IMR-90 (cell line): Measurements from ENCODE around the gene MYBPH. TPM values are rescaled to one million over a fixed set of nuclear protein-coding genes. Genes with fewer than 3 reads are reported as not detected.

Experiments used
- ATAC-seq: fragments of 200-7000 bp; cut with Tn5 transposase; 2 replicates; pipeline ENCODE4 v1.9.1; 2020; ENCODE audit warnings: low read depth, mild to moderate bottlenecking, moderate library complexity
- BruUV-seq: library from RNA; stranded (reverse); fragments of 400-500 nt; replicated peaks from 2 replicates; lab custom pipeline; 2021; lab: Mats Ljungman, UMichigan
- CTCF ChIA-PET: fragments of 300-600 bp; formaldehyde crosslinking; extraction: SDS; loops from one replicate; lab custom pipeline; 2021; ENCODE audit warnings: antibody characterized with exemption; lab: Yijun Ruan, JAX
- POLR2A ChIA-PET: fragments of 300-600 bp; sonication (Branson Sonifier 250); formaldehyde crosslinking; loops from one replicate; lab custom pipeline; 2022; ENCODE audit warnings: antibody characterized with exemption; ENCODE audit not compliant: unreplicated experiment; lab: Charles Lee
- DNase-seq: peaks from one replicate; pipeline ENCODE4 v3.0.0; 2013
- H2AFZ ChIP-seq: replicated peaks from 2 replicates; pipeline ENCODE3; 2013; ENCODE audit warnings: low read length, mild to moderate bottlenecking; ENCODE audit not compliant: poor library complexity
- H2AK5ac ChIP-seq: 2 replicates; pipeline ENCODE4 v1.6.1; 2013; ENCODE audit warnings: low read depth, low read length, inconsistent platforms
- H2AK9ac ChIP-seq: replicated peaks from 2 replicates; pipeline ENCODE3; 2013; ENCODE audit warnings: mild to moderate bottlenecking, low read depth, low read length, moderate library complexity; ENCODE audit not compliant: poor library complexity
- H2BK120ac ChIP-seq: 2 replicates; pipeline ENCODE4 v1.6.1; 2013; ENCODE audit warnings: low read depth, low read length, inconsistent platforms
- H2BK15ac ChIP-seq: 3 replicates; pipeline ENCODE4 v1.6.1; 2013; ENCODE audit warnings: low read depth, low read length, inconsistent platforms
- H2BK20ac ChIP-seq: 2 replicates; pipeline ENCODE4 v1.6.1; 2013; ENCODE audit warnings: low read depth, mild to moderate bottlenecking, inconsistent platforms, low read length, moderate library complexity
- H2BK5ac ChIP-seq: 2 replicates; pipeline ENCODE4 v1.6.1; 2013; ENCODE audit warnings: mild to moderate bottlenecking, low read depth, low read length, inconsistent platforms; ENCODE audit not compliant: poor library complexity, severe bottlenecking
- H3K14ac ChIP-seq: replicated peaks from 2 replicates; pipeline ENCODE4 v1.6.1; 2013; ENCODE audit warnings: low read depth, low read length, inconsistent platforms
- H3K18ac ChIP-seq: 2 replicates; pipeline ENCODE4 v1.6.1; 2013; ENCODE audit warnings: low read depth, low read length, control low read depth
- H3K23ac ChIP-seq: 2 replicates; pipeline ENCODE4 v1.6.1; 2013; ENCODE audit warnings: low read depth, low read length, inconsistent platforms
- H3K27ac ChIP-seq: 2 replicates; pipeline ENCODE4 v1.5.1; 2013; ENCODE audit warnings: mild to moderate bottlenecking, control low read depth, low read length; ENCODE audit not compliant: insufficient read depth
- H3K27me3 ChIP-seq: 2 replicates; pipeline ENCODE4 v1.6.1; 2013; ENCODE audit warnings: low read length; ENCODE audit not compliant: control insufficient read depth, insufficient read depth
- H3K36me3 ChIP-seq: 2 replicates; pipeline ENCODE4 v1.6.1; 2013; ENCODE audit warnings: low read length, mixed read lengths; ENCODE audit not compliant: control insufficient read depth, insufficient read depth
- H3K4ac ChIP-seq: 2 replicates; pipeline ENCODE4 v1.6.1; 2013; ENCODE audit warnings: low read depth, low read length, inconsistent platforms
- H3K4me1 ChIP-seq: 2 replicates; pipeline ENCODE4 v1.6.1; 2013; ENCODE audit warnings: low read length, mixed read lengths; ENCODE audit not compliant: control insufficient read depth, insufficient read depth
- H3K4me2 ChIP-seq: 2 replicates; pipeline ENCODE4 v1.6.1; 2013; ENCODE audit warnings: low read depth, mild to moderate bottlenecking, control low read depth, low read length, moderate library complexity
- H3K4me3 ChIP-seq: 2 replicates; pipeline ENCODE4 v1.5.1; 2013; ENCODE audit warnings: low read depth, mild to moderate bottlenecking, control low read depth, low read length, moderate library complexity; ENCODE audit not compliant: insufficient read depth
- H3K56ac ChIP-seq: 2 replicates; pipeline ENCODE4 v1.6.1; 2013; ENCODE audit warnings: low read length, inconsistent platforms; ENCODE audit not compliant: insufficient read depth; ENCODE audit errors: extremely low read depth
- H3K79me1 ChIP-seq, 2 experiments: 2 replicates each; pipeline ENCODE4 v1.6.1; 2013; ENCODE audit warnings: low read length in 2 of 2, inconsistent platforms in 1 of 2, low read depth in 1 of 2
- H3K9ac ChIP-seq: 2 replicates; pipeline ENCODE4 v1.6.1; 2013; ENCODE audit warnings: low read depth, low read length, control low read depth
- H3K9me1 ChIP-seq: 2 replicates; pipeline ENCODE4 v1.6.1; 2013; ENCODE audit warnings: low read length, inconsistent platforms; ENCODE audit not compliant: insufficient read depth
- H3K9me3 ChIP-seq: 2 replicates; pipeline ENCODE4 v1.6.1; 2013; ENCODE audit warnings: low read length; ENCODE audit not compliant: control insufficient read depth, insufficient read depth
- H4K20me1 ChIP-seq: 2 replicates; pipeline ENCODE4 v1.6.1; 2013; ENCODE audit warnings: low read length, inconsistent platforms; ENCODE audit not compliant: insufficient read depth
- H4K5ac ChIP-seq: 2 replicates; pipeline ENCODE4 v1.6.1; 2013; ENCODE audit warnings: mild to moderate bottlenecking, low read depth, low read length, control low read depth
- H4K8ac ChIP-seq, 2 experiments: 2 replicates each; pipeline ENCODE4 v1.6.1; 2013; ENCODE audit warnings: low read depth in 2 of 2, low read length in 2 of 2, control low read depth in 1 of 2, inconsistent platforms in 1 of 2
- H4K91ac ChIP-seq: 2 replicates; pipeline ENCODE4 v1.6.1; 2013; ENCODE audit warnings: low read depth, low read length, inconsistent platforms; ENCODE audit not compliant: insufficient read depth
- BHLHE40 ChIP-seq: fragments of 150-350 bp; IDR thresholded peaks from 2 replicates; pipeline ENCODE4 v1.6.1; 2016; ENCODE audit warnings: mild to moderate bottlenecking, low read depth, low read length
- CEBPB ChIP-seq: IDR thresholded peaks from 2 replicates; pipeline ENCODE4 v1.6.1; 2012; ENCODE audit warnings: low read depth, low read length, improper control_type of control experiment
- CHD1 ChIP-seq: IDR thresholded peaks from 2 replicates; pipeline ENCODE4 v1.6.1; 2012; ENCODE audit warnings: low read depth, low read length, improper control_type of control experiment
- FOS ChIP-seq: fragments of 150-350 bp; IDR thresholded peaks from 2 replicates; pipeline ENCODE4 v1.6.1; 2016; ENCODE audit warnings: low read depth, low read length
- MAFK ChIP-seq: IDR thresholded peaks from 2 replicates; pipeline ENCODE4 v1.6.1; 2012; ENCODE audit warnings: low read depth, low read length, improper control_type of control experiment
- MAZ ChIP-seq: IDR thresholded peaks from 2 replicates; pipeline ENCODE4 v1.6.1; 2012; ENCODE audit warnings: low read depth, mild to moderate bottlenecking, low read length, improper control_type of control experiment, moderate library complexity, borderline replicate concordance
- MXI1 ChIP-seq: IDR thresholded peaks from 2 replicates; pipeline ENCODE4 v1.6.1; 2012; ENCODE audit warnings: low read depth, mild to moderate bottlenecking, low read length, moderate library complexity, borderline replicate concordance
- NFE2L2 ChIP-seq: fragments of 150-350 bp; IDR thresholded peaks from 2 replicates; pipeline ENCODE4 v1.6.1; 2016; ENCODE audit warnings: low read depth, mild to moderate bottlenecking, low read length
- POLR2A ChIP-seq: IDR thresholded peaks from 2 replicates; pipeline ENCODE4 v1.6.1; 2012; ENCODE audit warnings: mild to moderate bottlenecking, low read depth, low read length
- RAD21 ChIP-seq: IDR thresholded peaks from 2 replicates; pipeline ENCODE4 v1.6.1; 2012; ENCODE audit warnings: low read length, improper control_type of control experiment
- RCOR1 ChIP-seq: IDR thresholded peaks from 2 replicates; pipeline ENCODE4 v1.6.1; 2012; ENCODE audit warnings: mild to moderate bottlenecking, low read length, improper control_type of control experiment; ENCODE audit not compliant: insufficient replicate concordance
- RFX5 ChIP-seq: IDR thresholded peaks from 2 replicates; pipeline ENCODE4 v1.8.0; 2012; ENCODE audit warnings: low read depth, mild to moderate bottlenecking, low read length, moderate library complexity
- SMC3 ChIP-seq: fragments of 150-350 bp; IDR thresholded peaks from 2 replicates; pipeline ENCODE4 v1.6.1; 2016; ENCODE audit warnings: low read depth, mild to moderate bottlenecking, antibody characterized with exemption, low read length, moderate library complexity
- WGBS, 2 experiments: methylation state at CpG; one replicate each; pipeline versions ENCODE4 v1.1.5 to v1.1.7; 2013; ENCODE audit warnings: missing lambda C conversion rate in 2 of 2; ENCODE audit not compliant: insufficient read length in 1 of 2; ENCODE audit errors: extremely low coverage in 2 of 2; 5-methylcytosine and 5-hydroxymethylcytosine counted together
- dilution Hi-C: fragments of 300-500 bp; cut with HindIII; formaldehyde crosslinking; loops from one replicate; pipeline ENCODE4 v1.14.3; 2018; ENCODE audit warnings: low sequenced_read_pairs; ENCODE audit not compliant: unreplicated experiment
- in situ Hi-C: fragments of 300-500 bp; cut with MboI; formaldehyde crosslinking; loops from 3 replicates; pipeline ENCODE4 v1.14.3; 2019; ENCODE audit warnings: low sequenced_read_pairs, inconsistent platforms, mixed read lengths
- intact Hi-C: fragments of 100-400 bp; cut with micrococcal nuclease; formaldehyde crosslinking; loops from 2 replicates; pipeline ENCODE4 v1.10.0; 2022
- polyA plus RNA-seq, 3 experiments: library from polyadenylated mRNA; depleted of rRNA; stranded (reverse); fragments of >200 nt; gene quantifications; 2 replicates each; pipeline ENCODE4 v1.2.3, GENCODE V29; 2012; ENCODE audit warnings: low replicate concordance in 1 of 3
- total RNA-seq: library from RNA; depleted of rRNA; stranded (reverse); fragments of >200 nt; gene quantifications from 2 replicates; pipeline ENCODE4 v1.2.3, GENCODE V29; 2012
- TF ChIP-seq, protein P1 (sequence below): fragments of 150-350 bp; IDR thresholded peaks from 2 replicates; pipeline ENCODE4 v1.6.1; 2016; ENCODE audit warnings: low read depth, mild to moderate bottlenecking, low read length, moderate library complexity, borderline replicate concordance
- TF ChIP-seq, protein P2 (sequence below): conservative IDR thresholded peaks from 2 replicates; pipeline ENCODE4 v1.5.1; 2012; ENCODE audit warnings: mild to moderate bottlenecking, low read depth, low read length, improper control_type of control experiment
- TF ChIP-seq, protein P3 (sequence below): fragments of 150-350 bp; IDR thresholded peaks from 2 replicates; pipeline ENCODE4 v1.6.1; 2017; ENCODE audit warnings: mild to moderate bottlenecking, antibody characterized with exemption, low read length, low read depth

The MYBPH gene
- total and polyA plus RNA-seq, 2 of the 4 experiments (the other 2 are of a cell fraction), result not detected

DNA sequence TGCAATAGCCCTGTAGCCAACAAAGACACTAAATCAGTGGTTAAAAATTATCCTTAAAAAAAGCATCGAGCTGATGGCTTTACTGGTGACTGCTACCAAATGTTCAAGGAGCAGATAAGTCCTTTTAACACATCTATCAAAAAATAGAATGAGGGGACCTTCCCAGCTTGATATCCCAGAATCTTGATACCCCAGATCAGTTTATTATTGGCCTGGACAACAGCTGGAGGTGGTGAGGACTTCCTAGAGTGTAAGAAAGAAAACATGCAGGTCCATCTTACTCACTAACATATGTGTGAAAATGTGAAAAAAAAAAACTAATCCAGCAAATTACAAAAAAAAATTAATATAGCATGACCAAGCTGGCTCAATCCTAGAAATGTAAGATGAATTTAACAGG, 32.6 kb upstream of the MYBPH start:
- Histone ChIP-seq H4K20me1 (no peaks in the 10 kb centered on the region), H3K4me3 (no peak overlapping the region), H4K8ac (no peak overlapping the region), H2BK20ac (no peak overlapping the region), H2AK5ac (no peak overlapping the region), H3K56ac (no peak overlapping the region), H3K27ac (no peak overlapping the region), H2BK120ac (no peak overlapping the region), H2BK15ac (no peak overlapping the region), H3K4me1 (no peaks in the 10 kb centered on the region), H2BK5ac (no peak overlapping the region), H3K9me3 (no peaks in the 10 kb centered on the region), H3K9ac (no peak overlapping the region), H4K91ac (no peak overlapping the region), H3K18ac (no peak overlapping the region; the same call in 1 of the 2 replicates), H3K23ac (no peak overlapping the region), H3K4ac (no peak overlapping the region), H3K14ac (no peak overlapping the region), H3K27me3 (peaks cover 4% of the 10 kb centered on the region), H3K79me1 (no peaks in the 10 kb centered on the region), H3K36me3 (no peaks in the 10 kb centered on the region), H4K5ac (0 out of 2 replicates have a peak overlapping the region, but pooled peaks have one; percentile 23), H3K4me2 (no peak overlapping the region), H2AFZ (no peak overlapping the region), H3K9me1 (no peaks in the 10 kb centered on the region), H2AK9ac (no peak overlapping the region)
- dilution Hi-C loops (no loop called here), intact Hi-C loops (loop anchor here (2.0 kb wide), 1 partner anchor 89 kb away; no protein-coding TSS in a partner anchor), in situ Hi-C loops (no loop called here)
- DNase-seq (no peak), ATAC-seq (no peak)
- TF ChIP-seq FOS, result no peak
- no peak for TF ChIP-seq CEBPB
- no peak for TF ChIP-seq POLR2A
- TF ChIP-seq CHD1, result no peak
- TF ChIP-seq NFE2L2, result no peak
- TF ChIP-seq, protein P1, sequence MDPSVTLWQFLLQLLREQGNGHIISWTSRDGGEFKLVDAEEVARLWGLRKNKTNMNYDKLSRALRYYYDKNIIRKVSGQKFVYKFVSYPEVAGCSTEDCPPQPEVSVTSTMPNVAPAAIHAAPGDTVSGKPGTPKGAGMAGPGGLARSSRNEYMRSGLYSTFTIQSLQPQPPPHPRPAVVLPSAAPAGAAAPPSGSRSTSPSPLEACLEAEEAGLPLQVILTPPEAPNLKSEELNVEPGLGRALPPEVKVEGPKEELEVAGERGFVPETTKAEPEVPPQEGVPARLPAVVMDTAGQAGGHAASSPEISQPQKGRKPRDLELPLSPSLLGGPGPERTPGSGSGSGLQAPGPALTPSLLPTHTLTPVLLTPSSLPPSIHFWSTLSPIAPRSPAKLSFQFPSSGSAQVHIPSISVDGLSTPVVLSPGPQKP, result no peak
- TF ChIP-seq MAZ, result no peak
- TF ChIP-seq RFX5, result no peak
- TF ChIP-seq SMC3, result no peak
- no peak for TF ChIP-seq MXI1
- TF ChIP-seq RCOR1, result no peak
- TF ChIP-seq, protein P2, sequence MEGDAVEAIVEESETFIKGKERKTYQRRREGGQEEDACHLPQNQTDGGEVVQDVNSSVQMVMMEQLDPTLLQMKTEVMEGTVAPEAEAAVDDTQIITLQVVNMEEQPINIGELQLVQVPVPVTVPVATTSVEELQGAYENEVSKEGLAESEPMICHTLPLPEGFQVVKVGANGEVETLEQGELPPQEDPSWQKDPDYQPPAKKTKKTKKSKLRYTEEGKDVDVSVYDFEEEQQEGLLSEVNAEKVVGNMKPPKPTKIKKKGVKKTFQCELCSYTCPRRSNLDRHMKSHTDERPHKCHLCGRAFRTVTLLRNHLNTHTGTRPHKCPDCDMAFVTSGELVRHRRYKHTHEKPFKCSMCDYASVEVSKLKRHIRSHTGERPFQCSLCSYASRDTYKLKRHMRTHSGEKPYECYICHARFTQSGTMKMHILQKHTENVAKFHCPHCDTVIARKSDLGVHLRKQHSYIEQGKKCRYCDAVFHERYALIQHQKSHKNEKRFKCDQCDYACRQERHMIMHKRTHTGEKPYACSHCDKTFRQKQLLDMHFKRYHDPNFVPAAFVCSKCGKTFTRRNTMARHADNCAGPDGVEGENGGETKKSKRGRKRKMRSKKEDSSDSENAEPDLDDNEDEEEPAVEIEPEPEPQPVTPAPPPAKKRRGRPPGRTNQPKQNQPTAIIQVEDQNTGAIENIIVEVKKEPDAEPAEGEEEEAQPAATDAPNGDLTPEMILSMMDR, result no peak
- TF ChIP-seq BHLHE40, result no peak
- no peak for TF ChIP-seq RAD21
- TF ChIP-seq, protein P3, sequence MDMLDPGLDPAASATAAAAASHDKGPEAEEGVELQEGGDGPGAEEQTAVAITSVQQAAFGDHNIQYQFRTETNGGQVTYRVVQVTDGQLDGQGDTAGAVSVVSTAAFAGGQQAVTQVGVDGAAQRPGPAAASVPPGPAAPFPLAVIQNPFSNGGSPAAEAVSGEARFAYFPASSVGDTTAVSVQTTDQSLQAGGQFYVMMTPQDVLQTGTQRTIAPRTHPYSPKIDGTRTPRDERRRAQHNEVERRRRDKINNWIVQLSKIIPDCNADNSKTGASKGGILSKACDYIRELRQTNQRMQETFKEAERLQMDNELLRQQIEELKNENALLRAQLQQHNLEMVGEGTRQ, result no peak
- no peak for TF ChIP-seq MAFK
- no TSS peak for BruUV-seq
- WGBS, 2 experiments, result no CpG with 5 or more reads among the region's 1 CpG
- POLR2A ChIA-PET, result no interaction called here
- CTCF ChIA-PET, result interaction anchor here (0.7 kb wide), 1 partner anchor 35 kb away, joined by 4 read pairs; no protein-coding TSS in a partner anchor
